T-helper 1 cell (primary cell): ENCODE measurements around the gene ARHGEF28.
A peak's percentile ranks its signal among the peaks of the same experiment; 100 is the strongest.

Experiments used
- DNase-seq, 5 donors: peaks; one replicate each; pipeline ENCODE4 v3.0.0-alpha.2; 2012 to 2020

ARHGEF28 gene

DNA sequence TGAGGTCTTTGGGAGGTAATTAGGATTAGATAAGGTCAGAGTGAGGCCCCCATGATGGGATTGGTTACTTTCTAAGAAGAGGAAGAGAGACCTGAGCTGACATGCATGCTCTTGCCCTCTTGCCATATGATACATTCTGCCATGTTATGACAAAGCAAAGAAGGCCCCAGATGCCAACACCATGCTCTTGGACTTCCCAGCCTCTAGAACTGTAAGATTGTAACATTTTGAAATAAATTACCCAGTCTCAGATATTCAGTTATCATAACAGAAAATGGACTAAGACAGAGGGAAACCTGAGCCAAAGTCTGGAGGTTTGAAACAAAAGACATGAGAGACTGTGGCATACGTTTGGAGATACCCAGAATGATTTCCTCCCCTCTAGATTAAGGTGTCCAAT is 318.6 kb downstream of the ARHGEF28 start:
- no peak for DNase-seq

DNA sequence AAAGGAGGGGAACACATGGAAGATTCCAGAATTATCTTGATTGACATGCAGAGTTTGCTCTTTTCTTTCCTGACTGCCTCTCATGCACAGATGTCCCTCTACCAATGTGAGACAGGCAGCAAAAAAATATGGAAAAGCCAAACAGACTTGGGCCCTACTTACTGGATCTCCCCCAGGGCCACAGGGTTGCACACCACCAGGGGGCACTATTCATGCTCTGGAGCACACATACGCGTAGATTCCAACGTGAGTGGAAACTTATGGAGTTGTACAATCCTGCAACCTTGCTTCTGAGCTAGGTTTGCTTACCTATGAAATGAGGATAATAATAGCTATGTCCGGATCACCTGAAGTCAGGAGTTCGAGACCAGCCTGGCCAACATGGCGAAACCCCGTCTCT is 319.5 kb downstream of the ARHGEF28 start:
- peak in 1 of 5 donors; percentile 4 for DNase-seq

DNA sequence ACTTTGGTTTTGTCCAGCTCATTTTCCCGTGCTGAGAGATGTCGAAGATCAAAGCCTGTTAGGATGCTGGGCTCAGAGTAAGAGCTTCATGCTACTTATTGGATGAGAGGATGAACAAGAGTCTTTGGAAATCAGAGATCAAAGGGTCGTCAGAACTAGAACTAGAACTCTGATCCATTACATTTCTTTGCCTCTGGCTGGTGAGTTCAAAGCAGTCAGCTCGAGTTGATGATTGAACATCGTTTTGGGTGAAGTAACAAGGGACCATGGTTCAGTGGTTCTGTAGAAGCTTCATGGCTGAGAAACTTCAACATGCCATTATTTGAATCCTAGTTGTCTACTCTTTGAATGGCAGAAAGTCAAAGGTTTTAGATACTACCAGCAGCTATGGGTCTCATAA is 320.3 kb downstream of the ARHGEF28 start:
- no peak for DNase-seq

DNA sequence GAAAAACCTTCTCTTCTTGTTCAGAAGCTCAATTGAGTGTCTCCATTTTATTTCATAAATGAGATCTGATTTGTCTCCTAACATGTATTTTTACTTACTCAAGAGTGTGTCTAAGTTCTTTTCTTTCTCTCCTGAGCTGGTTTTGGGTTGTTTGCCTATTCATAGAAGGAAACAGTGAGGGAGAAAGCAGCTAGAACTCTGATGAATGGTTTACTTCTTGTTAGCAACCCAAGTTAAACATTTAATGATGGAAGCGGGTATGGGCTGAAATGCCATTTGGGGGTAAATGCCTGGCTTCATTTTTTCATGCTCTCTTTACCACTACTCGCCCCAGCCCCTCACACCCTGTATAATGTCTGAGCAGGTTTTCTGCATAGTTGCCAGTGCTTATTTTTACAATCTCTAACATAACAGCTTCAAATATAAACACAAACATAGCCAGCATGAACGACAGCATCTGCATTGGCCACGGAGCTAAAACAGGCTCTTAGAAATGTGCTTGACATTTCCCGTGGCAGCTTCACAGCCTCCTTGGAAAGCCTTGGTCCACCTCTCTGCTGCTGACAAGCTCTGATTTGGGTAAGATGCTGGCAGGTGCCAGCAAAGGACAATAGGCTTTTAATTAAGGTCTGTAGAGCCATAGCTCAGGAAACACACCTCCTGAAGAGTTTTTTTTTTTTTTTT is 321.1 kb downstream of the ARHGEF28 start:
- no peak for DNase-seq

DNA sequence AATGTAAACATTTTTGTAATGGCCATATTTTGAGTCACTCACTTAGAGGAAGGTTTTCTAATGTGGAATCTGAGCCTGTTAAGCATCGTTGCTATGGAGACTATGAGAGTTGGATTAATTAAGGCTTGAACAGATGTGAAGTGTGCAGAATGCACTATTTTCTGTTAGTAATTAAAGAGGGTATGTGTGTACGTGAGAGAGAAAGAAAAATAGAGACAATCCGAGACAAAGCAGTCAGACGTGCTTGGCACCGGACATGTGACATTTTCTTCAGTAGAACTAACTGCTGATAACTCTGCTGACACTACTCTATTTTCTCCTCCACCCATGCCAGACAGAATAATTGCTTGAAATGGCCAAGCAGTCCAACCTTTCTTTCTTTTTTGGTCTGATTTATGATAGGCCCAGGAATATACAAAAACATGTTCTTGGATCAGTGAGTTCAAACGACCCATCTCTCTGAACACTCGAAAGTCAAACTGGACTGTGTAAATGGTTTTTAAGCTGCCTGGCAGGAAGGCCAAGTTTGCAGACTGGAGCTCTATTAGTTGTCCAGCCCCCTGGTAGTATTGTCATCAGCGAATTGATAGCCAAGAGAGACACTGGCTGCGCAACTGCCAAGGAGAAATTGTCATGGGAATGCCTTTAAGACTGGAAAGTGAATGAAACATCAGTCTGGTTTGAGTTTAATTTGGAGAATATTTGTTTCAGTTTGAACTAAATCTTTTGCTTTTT is 322.1 kb downstream of the ARHGEF28 start:
- no peak for DNase-seq

DNA sequence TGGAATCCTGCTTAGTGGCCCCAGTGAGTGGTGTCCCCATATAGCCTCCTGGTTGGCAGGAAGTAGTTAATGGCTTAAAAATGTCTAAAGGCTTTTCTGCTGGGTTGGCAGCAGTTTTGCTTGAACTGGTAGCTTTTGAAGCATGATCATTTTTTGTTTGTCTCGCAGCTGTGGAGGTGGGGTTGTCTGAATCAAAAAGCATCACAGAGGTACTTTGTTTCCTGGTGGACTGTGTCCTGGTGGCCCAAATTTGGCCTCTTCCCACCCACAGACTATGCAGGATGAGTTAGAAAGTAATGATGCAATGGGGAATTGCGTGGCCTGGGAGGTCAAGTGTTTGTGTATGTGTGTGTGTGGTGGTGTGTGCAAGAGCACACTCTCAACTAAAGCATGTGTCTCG is 322.7 kb downstream of the ARHGEF28 start:
- no peak for DNase-seq

DNA sequence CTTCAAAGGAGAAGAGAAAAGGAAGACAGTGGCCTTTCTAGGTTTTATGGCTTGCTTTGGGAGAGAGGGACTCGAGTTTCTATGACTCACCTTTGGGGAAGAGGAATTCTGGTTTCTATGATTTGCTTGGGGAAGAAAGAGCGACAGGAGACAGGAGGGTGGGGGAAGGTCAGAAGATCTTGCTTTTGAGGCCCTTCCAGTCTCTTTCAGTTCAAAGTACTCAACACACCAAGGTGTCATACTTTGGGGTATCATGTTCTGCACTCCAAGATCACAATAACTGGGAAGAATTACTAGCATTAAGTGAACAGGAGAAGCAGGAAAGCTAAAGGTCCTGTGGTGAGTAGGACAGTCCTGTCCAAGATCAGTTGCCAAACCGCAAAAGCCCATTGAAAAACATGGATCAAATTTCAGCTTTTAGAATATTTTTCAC is 324.5 kb downstream of the ARHGEF28 start:
- no peak for DNase-seq

DNA sequence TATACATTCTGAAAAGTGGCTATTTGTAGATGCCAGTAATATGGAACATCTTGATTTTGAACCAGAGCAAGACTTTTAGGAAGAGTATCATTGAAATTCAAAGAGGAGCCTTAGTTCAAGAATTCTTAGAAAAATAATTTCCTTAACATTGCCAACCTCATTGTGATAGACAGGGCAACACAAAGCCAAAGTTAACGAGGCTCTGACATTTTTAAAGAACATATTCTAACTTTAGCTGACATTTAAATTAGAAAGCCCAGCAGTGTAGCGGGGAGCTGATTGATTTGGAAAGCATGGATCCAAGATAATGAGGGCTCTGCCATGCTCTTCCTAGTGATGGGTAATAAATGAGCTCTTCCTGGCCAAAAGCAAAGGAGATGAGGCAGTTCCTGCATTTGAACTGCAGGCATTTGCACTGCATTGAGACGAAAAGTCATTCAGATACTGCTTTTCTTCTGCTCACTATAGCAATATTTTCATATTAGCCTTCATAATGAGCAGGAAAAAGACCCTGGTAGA is 325.0 kb downstream of the ARHGEF28 start:
- DNase-seq: no peak

DNA sequence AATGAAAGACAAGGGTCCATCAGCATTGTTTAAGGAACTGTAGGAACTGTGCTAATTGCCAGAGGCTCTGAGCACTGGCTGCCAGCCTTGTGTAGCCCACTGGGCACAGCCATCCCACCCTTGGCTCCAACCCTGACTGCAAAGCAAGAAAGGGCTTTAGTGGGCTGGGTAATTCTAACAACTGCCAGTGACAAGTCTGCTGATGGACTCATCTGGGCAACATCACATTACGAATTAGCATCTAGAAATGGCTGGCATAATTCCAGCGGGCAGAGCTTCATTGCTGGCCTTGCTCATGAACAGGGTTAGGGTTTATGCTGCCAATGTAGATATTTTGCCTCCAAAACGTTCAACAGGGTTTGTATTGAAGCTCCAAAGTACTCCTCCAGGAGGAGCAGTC is 326.9 kb downstream of the ARHGEF28 start:
- DNase-seq: no peak

DNA sequence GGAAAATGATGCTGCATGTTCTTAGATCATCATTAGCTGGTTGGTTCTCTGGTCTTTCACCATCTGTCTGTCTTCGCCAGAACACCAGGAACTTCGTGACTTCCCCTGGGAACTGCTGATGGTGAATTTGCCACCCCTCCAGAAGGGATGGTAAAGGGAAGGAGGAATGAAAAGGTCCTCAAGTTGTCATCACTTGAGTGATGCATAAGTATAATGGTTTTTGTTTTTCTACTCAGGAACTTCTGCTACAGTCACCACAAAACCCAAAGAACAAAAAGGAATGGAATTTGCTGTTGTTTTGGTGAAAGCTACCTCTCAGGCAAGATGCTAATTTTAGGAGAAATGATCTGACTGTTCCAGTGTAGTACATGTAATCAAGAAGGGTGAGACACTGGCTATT is 328.4 kb downstream of the ARHGEF28 start:
- DNase-seq: no peak

DNA sequence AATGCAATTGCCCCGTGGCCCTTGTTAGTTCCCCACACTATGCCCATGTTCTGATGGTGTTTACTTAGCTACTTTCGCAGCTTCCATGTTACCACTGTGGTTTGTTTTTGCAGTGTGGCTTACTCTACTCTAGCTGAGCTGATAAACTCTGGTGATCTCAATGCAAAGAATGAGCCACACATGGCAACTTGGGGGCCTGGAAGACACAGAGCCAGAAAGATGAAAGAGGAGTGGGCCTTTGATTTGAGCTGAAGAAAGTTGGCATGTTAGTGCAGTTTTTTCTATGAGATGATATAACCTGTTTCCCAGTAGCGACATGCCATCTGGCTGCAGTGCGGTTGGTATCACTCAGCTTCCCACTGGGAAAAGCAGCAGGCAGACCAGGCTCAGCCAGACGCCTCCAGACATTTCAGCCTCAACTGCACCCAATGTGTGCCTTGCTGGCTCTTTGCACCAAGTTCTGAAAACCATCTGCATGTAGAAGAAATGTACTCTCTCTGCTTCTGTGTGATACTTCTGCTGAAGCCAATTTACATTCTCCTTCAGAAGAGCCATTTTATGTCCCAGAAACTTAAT is 329.4 kb downstream of the ARHGEF28 start:
- DNase-seq: no peak

DNA sequence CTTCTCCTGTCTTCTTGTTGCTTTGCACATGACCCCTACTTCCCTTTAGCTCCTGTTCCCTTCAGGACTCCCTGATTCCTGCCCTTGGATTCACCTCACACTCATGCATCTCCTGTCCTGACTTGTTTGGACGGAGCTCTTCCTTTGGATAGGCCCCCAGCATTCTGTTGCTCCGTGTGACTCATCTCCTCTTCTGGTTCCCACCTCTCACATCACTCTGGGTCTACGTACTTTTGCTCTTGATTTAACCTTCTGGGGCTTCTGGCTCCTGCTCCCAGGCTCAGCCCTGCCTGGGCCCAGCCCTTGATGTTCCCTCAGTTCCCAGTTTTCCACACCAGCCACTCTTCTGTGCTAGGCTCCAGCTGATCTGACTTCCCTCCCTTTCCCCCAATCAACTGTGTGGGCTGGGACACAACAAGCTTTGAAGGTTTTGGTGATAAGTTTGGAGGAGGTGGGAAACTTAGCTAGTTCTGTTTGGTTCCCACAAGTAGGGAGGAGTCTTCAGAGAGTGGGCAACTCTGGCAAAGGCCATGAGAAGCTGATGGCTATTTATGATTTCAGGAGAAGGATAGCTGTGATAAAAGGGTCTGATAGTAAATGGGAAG is 331.5 kb downstream of the ARHGEF28 start:
- DNase-seq: no peak

DNA sequence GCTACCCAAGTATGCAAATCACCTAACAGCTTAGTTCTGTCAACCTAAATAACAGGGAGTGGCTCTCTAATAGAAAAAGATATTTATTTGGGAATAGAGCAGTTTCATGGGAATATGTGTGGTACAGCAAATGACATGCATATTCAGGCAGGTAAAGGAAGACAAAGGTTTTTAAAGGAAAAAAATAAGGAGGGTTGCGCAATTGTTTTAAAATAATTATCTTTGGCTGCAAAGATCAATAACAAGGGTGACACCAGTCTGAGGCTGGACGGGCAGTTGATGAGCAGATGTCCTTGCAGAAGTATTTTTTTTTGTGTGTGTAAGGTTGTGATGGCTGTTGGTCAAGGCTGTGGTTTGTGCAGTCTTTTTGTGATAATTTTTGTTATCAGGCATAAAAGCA is 332.0 kb downstream of the ARHGEF28 start:
- no peak for DNase-seq

DNA sequence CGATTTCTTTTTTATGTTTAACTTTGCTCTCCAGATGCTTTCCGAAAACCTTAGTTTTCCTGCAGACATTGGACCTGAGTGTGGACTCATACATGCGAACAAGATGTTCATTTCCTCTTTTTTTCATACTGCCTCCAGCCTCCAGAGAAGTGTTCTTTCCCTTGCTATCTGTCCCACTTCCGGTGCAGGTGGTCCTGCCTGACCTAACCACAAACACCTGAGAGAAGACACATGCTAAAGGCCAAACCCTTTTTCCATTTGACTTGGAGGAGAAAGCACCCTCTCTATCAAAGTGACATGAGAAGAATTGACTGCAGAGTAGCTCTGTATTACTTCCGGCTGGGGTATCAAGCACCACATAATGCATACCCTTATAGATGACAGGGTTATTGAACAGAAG is 334.0 kb downstream of the ARHGEF28 start:
- DNase-seq: no peak

DNA sequence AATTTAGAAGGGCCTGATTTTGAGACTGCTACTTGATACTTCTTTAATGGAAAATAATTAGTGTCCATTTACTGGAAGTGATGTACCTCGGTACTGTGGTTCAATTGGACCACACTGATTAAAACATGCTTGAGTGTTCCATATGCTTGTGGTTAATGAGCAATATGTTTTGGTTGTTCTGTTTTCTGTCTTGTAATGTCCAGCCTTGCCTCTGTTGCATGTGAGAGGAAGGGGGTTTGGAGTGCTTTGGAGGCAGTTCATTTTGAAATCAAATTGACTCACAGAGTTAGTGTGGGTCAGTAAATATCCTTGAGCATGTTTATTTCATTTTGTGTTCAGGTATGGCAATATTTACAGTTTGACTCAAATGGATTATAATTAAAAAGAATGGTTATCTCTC is 334.4 kb downstream of the ARHGEF28 start:
- DNase-seq: no peak

DNA sequence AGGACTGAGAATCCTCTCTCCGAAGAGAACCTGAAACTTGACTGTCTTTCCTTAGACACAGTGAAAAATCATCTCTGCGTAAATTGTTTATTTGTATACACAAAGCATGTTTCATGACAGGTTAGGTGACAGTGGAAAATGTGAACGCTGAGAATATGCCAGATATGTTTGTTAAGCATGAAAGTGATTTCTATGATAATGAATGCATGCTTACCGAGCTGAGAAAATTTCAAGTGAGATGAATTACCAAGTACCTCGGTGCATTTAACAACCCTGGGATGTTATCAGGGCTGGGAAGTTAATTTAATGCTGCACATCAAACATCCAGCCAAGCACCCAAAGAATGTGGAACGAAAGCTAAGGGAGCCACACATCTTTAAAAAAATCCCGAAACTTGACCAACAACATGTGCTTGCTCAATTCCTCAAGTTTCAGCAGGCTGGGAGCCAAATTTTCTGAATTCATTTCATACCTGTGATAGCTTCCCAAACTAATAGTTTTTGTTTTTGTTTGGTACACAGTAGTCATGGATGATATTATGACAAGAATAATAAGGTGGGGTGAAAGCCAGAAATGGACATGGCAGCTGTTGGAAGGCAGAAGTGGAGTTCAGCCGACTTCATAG is 336.9 kb downstream of the ARHGEF28 start:
- DNase-seq: no peak

DNA sequence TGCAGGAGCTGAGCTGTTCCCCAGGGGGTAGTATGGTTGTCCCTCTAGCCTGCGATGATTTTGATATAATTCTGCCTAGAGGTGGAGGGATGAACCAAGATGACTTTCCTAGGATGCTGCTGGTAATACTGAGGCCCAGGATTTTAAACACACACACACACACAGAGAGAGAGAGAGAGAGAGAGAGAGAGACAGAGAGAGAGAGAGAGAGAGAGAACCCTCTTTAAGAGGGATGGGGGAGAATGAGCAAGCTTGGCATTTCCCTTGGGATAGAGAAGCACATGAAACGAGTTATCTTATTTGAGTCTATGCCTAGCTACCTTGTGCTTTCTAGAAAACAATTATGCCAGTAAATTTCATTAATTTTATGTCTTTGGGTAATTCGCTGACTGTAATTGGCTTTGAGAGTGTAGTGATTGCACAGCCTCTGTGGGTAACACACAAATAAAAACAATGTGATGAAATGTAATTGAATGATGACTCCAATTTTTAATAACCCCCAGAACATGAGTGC is 338.4 kb downstream of the ARHGEF28 start:
- no peak for DNase-seq

DNA sequence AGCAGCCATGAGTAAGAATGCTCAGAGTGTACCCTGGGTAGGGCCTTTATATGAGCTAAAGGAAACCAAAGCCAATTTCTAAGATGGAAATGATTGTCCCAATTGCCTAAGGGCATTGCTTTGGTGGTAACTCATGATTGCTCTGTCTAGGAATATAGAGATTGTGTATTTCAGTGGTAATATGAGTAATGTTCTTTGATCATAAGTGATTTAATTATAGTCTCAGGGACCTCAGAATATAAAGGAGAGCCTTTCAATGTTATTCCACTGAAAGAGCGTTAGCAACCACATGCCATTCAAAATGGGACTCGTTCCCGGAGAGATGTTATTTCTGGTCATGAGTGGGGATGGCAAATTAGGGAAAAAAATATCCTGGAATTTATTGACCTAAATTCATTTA is 340.5 kb downstream of the ARHGEF28 start:
- DNase-seq: no peak

DNA sequence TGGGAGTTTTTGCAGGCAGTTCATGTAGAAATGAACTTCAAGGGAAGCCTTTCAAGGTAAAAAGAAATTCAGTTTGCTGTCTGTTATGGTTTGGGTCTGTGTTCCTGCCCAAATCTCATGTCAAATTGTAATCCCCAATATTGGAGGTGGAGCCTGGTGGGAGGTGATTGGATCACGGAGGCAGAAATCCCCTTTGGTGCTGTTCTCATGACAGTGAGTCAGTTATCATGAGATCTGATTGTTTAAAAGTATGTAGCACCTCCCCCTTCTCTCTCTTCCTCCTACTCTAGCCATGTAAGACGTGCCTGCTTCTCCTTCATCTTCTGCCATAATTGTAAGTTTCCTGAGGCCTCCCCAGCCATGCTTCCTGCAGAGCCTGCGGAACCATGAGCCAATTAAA is 341.4 kb downstream of the ARHGEF28 start:
- DNase-seq: no peak

DNA sequence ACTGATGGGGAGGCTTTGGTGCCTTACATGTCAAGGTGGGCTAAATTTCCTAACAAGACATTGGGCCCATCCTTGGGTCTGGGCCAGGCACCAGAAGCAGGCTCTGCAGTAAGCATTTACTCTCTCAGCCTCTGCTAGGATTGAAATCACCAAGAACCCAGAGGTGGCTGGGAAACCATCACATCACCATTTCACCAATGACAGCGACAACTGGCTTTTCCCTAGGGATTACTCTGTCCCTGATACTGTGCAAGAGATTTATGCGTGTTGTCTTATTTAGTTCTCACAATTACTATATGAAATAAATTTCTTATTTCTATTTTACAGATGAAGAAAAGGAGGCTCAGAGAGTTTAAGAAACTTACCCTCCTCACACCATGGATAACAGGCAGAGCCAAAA is 342.2 kb downstream of the ARHGEF28 start:
- no peak for DNase-seq

DNA sequence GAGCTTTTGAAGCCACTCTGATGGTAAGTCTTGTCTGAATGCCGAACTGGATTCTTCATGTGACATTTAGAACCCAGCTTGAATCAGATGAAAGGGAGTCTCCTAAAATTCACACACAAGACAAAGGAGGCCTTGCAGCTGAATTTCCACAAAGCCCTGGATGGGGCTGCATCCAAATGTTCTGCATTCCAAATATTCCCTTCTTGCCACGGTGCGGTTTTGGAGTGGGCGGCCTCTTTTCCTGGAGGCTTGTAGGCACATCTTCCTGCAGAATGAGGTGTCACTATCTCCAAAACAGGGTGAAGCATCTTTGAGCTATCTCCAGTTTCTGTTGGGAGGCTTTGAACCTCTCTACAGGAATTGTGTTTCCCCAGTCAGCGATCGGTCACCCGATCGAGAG is 342.7 kb downstream of the ARHGEF28 start:
- no peak for DNase-seq

DNA sequence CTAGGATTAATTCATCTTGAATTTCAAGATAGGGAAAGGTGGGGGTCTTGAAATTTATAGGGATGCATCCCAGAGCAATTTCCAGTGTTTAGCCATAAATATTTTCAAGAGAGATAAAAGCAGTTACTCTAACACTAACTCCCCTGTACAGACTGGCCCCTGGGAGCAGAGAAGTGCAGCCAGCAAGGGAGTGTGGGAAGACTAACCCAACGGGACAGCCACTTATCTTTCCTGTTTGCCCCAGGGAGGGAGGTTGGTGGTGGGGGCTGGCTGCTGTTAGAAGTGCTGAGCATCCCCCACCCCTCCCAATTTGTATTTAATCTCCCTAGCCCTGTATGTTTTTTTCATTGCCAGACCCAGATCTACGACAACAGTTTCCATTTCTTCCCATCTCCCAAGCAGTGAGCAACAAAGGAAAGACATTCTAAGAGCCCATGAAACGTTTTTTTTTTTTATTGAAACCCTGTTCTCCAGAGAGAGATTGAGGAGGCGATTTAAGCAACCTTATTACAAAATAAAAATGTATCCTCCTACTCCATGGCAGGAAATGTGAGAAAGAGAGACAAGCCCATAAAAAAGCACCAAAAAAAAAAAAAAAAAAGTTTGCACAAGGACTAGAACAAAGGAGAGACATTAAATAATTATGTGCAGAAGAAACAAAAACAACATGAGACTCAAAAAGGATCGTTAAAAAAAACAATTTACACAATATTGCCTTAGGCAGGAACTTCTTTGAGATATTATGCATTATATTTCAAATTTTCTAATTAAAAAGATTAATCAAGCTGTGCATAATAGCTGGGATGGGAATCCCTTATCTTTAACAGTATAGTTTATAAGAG is 343.4 kb downstream of the ARHGEF28 start:
- DNase-seq: no peak
